ENCODE measurements around the gene MT1H. TPM values are rescaled to one million over a fixed set of nuclear protein-coding genes. Genes with fewer than 3 reads are reported as not detected.

Gene MT1H
- total and polyA plus RNA-seq, 3 donors from 2014 or later = not detected

DNA sequence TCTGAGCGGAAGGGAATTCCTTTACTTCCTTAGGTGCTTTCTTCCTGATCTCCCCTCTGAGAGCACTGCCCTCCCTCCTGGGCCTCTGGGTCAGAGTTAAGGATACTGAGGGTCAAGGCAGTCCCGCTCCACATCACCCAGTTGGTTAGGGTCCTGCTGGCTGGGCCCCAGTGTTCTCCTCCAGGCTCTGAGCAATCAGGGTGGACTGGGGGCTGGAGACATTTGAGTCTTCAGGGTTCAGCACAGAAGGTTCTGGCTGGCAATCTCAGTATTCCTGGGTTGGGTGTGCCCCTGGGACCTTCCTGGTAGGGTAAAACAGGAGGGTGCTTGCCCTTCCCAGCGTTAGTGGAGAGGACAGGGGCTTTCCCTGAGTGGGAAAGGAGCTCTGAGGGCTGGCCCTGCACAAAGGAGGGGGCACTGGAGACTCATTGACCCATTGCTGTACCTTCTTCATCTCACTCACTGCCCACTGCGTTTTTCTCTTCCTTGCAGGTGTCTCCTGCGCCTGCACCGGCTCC is 36.7 kb upstream of the MT1H start:
- TF ChIP-seq POLR2A (IDR thresholded peaks at IDR 0.05) = no peak
- TF ChIP-seq, protein P1, sequence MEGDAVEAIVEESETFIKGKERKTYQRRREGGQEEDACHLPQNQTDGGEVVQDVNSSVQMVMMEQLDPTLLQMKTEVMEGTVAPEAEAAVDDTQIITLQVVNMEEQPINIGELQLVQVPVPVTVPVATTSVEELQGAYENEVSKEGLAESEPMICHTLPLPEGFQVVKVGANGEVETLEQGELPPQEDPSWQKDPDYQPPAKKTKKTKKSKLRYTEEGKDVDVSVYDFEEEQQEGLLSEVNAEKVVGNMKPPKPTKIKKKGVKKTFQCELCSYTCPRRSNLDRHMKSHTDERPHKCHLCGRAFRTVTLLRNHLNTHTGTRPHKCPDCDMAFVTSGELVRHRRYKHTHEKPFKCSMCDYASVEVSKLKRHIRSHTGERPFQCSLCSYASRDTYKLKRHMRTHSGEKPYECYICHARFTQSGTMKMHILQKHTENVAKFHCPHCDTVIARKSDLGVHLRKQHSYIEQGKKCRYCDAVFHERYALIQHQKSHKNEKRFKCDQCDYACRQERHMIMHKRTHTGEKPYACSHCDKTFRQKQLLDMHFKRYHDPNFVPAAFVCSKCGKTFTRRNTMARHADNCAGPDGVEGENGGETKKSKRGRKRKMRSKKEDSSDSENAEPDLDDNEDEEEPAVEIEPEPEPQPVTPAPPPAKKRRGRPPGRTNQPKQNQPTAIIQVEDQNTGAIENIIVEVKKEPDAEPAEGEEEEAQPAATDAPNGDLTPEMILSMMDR (IDR thresholded peaks at IDR 0.05) = no peak
- Histone ChIP-seq H3K9me3 (no peaks in the 10 kb centered on the region), H3K36me3 (ENCODE audit: low read depth, missing control alignments) (no peaks in the 10 kb centered on the region), H3K4me3 (peak overlapping the region; percentile 40 to 57), H3K27ac (peak overlapping the region in 1 of 2 donors; percentile 69), H3K27me3 (no peaks in the 10 kb centered on the region), H3K4me1 (peaks cover 8% of the 10 kb centered on the region)
- intact Hi-C loops (cut with DNase I; ENCODE audit: low total_unique reads) = no loop called here
- 39 to 65% methylated on average over 5 to 6 of the region's 6 CpGs for WGBS, 2 donors
- no peak for DNase-seq

DNA sequence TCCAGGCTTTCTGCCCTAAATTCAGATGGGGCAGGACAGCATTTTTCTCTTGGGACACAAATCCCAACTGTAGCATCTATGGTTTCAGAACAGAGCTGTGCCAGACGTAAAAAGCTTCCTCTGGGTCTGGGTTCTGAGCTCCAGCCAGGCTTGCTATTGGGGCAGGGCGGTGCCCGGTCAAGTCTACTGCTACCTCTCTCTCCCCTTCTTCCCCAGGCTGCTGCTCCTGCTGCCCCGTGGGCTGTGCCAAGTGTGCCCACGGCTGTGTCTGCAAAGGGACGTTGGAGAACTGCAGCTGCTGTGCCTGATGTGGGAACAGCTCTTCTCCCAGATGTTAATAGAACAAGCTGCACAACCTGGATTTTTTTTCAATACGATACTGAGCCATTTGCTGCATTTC is 36.1 kb upstream of the MT1H start:
- H3K4me1 ChIP-seq = peaks cover 14% of the 10 kb centered on the region
- no peak overlapping the region for H3K27ac ChIP-seq
- no peak overlapping the region for H3K4me3 ChIP-seq
- 59 to 67% methylated on average over 7 of the region's 7 CpGs for WGBS, 2 donors
- H3K9me3 ChIP-seq = no peaks in the 10 kb centered on the region
- intact Hi-C loops (cut with DNase I; ENCODE audit: low total_unique reads) = no loop called here
- DNase-seq = no peak
- H3K36me3 ChIP-seq (ENCODE audit: low read depth, missing control alignments) = no peaks in the 10 kb centered on the region
- no peaks in the 10 kb centered on the region for H3K27me3 ChIP-seq
- TF ChIP-seq POLR2A (IDR thresholded peaks at IDR 0.05) = no peak
- TF ChIP-seq, protein P1 (IDR thresholded peaks at IDR 0.05) = no peak

DNA sequence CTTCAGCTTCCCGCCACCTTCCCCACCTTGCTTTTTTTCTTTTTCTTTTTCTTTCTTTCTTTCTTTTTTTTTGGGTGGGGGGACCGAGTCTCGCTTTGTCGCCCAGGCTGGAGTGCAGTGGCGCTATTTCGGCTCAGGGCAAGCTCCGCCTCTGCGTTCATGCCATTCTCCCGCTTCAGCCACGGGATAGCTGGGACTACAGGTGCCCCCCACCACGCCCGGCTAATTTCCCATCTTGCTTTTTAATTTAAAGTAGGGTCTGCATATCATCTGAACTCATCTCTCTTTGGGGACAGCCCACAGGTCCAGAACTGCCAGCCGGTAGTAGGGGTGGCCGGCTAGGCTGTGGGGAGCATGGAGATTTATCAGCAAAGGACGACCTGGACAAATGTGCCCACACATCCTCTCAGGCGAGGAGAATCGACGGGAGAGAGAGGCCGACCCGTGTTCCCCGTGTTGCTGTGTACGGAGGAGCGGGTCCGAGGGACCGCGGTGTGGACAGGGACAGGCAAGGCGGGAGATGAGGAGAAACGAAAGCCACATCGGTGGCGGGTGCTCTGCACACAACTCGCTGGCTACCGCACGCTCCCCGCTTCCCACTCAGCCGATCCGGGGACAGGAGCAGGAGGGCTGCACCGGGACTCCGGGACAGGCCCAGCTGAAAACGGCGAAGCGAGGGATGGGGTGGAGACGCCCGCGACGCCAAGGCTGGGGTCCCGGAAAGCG is 34.7 kb upstream of the MT1H start:
- 38 to 47% methylated on average over 34 to 47 of the region's 47 CpGs for WGBS, 2 donors
- Histone ChIP-seq H3K4me1 (peaks cover 19% of the 10 kb centered on the region), H3K27ac (no peak overlapping the region), H3K9me3 (no peaks in the 10 kb centered on the region), H3K27me3 (no peaks in the 10 kb centered on the region), H3K36me3 (ENCODE audit: low read depth, missing control alignments) (no peaks in the 10 kb centered on the region), H3K4me3 (peak overlapping the region in 1 of 2 donors; percentile 10)
- no peak for DNase-seq
- no peak for TF ChIP-seq POLR2A (IDR thresholded peaks at IDR 0.05)
- TF ChIP-seq, protein P1 (IDR thresholded peaks at IDR 0.05) = no peak
- intact Hi-C loops (cut with DNase I; ENCODE audit: low total_unique reads) = no loop called here

DNA sequence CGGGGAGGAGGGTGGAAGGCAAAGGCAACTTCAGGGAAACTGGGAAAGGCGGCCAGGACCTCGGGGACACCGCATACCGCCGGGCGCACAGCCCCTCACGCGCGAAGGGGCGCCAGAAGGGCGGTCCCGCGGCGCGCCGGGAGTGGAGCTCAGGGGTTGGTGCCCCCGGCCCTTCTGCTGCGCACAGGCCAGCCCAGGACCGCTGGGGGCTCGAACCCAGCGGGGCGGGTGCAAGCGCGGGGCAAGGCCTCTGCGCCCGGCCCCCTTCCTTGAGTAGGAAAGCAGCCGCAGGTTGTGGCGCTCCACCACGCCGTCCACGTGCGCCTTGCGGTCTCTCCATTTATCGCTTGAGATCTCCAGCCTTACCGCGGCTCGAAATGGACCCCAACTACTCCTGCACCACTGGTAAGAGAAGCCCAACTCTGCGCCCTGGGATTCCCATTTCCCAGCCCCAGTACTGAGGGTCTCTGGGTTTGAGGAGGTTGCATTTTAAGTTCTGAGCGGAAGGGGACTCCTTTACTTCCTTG is 34.1 kb upstream of the MT1H start:
- Histone ChIP-seq H3K9me3 (no peaks in the 10 kb centered on the region), H3K4me3 (peak overlapping the region in 1 of 2 donors; percentile 10), H3K4me1 (peaks cover 19% of the 10 kb centered on the region), H3K36me3 (ENCODE audit: low read depth, missing control alignments) (no peaks in the 10 kb centered on the region), H3K27me3 (no peaks in the 10 kb centered on the region), H3K27ac (no peak overlapping the region)
- DNase-seq = no peak
- TF ChIP-seq, protein P1 (IDR thresholded peaks at IDR 0.05) = no peak
- no peak for TF ChIP-seq POLR2A (IDR thresholded peaks at IDR 0.05)
- intact Hi-C loops (cut with DNase I; ENCODE audit: low total_unique reads) = no loop called here
- WGBS, 2 donors = 16 to 31% methylated on average over 6 to 40 of the region's 40 CpGs

All from testis (tissue), 3 donors.